GM23248 (cell line): ENCODE measurements around the gene WNT9A.

Source experiments
- EZH2 ChIP-seq: fragments of 200-600 bp; sonication (generic); IDR thresholded peaks from 2 replicates; pipeline ENCODE4 v1.6.1; 2018; ENCODE audit warnings: antibody characterized with exemption, mild to moderate bottlenecking; ENCODE audit not compliant: insufficient read depth, poor library complexity, severe bottlenecking
- EZH2phosphoT487 ChIP-seq: fragments of 200-600 bp; sonication (generic); IDR thresholded peaks from 2 replicates; pipeline ENCODE4 v1.6.1; 2018; ENCODE audit warnings: antibody characterized with exemption, moderate library complexity, mild to moderate bottlenecking, low read depth; ENCODE audit not compliant: insufficient read depth

- TF ChIP-seq EZH2phosphoT487 (no peak), EZH2 (no peak)
Observed at GRCh38 chr1:227947676-227948492, at the start of gene WNT9A.
